Stomach (tissue), 9 donors: Measurements from ENCODE around the gene PLEKHM2. TPM values are rescaled to one million over a fixed set of nuclear protein-coding genes. Genes with fewer than 3 reads are reported as not detected.
"Not testable (repeated sequence)": the region's sequence is repeated elsewhere in the genome, so short reads cannot be mapped to it uniquely, and the experiment has no call there.

Experiments
- DNase-seq, 2 donors: peaks; one replicate each; pipeline versions ENCODE4 v3.0.0 to v3.0.0-alpha.2; 2013 to 2019
- H3K27ac ChIP-seq, 5 donors: fragments of 200-600 bp in 4 of 5; sonication (generic) in 4 of 5; one replicate each; pipeline ENCODE4 v1.5.1; 2013 to 2019; ENCODE audit warnings: mild to moderate bottlenecking in 1 of 5, moderate library complexity in 1 of 5
- H3K27me3 ChIP-seq, 3 donors: fragments of 200-600 bp; sonication (generic); one replicate each; pipeline ENCODE4 v1.5.1; 2017 to 2019; ENCODE audit warnings: mixed run types in 1 of 3
- H3K36me3 ChIP-seq, 4 donors: fragments of 200-600 bp; sonication (generic); 1 replicate in 3 of 4; 2 replicates in 1 of 4; pipeline ENCODE4 v1.5.1; 2016 to 2019
- H3K4me1 ChIP-seq, 4 donors: fragments of 200-600 bp; sonication (generic); one replicate each; pipeline ENCODE4 v1.5.1; 2016 to 2019
- H3K4me3 ChIP-seq, 4 donors: fragments of 200-600 bp; sonication (generic) in 3 of 4; one replicate each; pipeline ENCODE4 v1.5.1; 2016 to 2019; ENCODE audit warnings: mild to moderate bottlenecking in 1 of 4
- H3K9me3 ChIP-seq, 4 donors: fragments of 200-600 bp; sonication (generic); one replicate each; pipeline ENCODE4 v1.5.1; 2016 to 2019
- CTCF ChIP-seq, 7 experiments: fragments of 450-650 bp in 4 of 7; fragments of 200-600 bp in 3 of 7; sonication (generic) in 3 of 7; IDR thresholded peaks; one replicate each; pipeline ENCODE4 v1.5.1; 2016 to 2019; ENCODE audit warnings: antibody characterized with exemption in 7 of 7, control low read depth in 2 of 7, mild to moderate bottlenecking in 1 of 7
- EP300 ChIP-seq: sonication (generic); formaldehyde crosslinking; IDR thresholded peaks from one replicate; pipeline ENCODE4 v1.6.1; 2017; ENCODE audit warnings: antibody characterized with exemption
- POLR2A ChIP-seq, 4 donors: fragments of 450-650 bp; IDR thresholded peaks; one replicate each; pipeline ENCODE4 v1.6.1; 2016; ENCODE audit warnings: antibody characterized with exemption in 4 of 4, control low read depth in 2 of 4, mild to moderate bottlenecking in 1 of 4, moderate library complexity in 1 of 4
- POLR2AphosphoS5 ChIP-seq, 3 donors: sonication (generic); formaldehyde crosslinking; IDR thresholded peaks; one replicate each; pipeline ENCODE4 v1.6.1; 2016; ENCODE audit warnings: antibody characterized with exemption in 3 of 3
- WGBS, 5 donors: extraction: QIAGEN DNeasy Blood & Tissue Kit in 3 of 5; methylation state at CpG; one replicate each; pipeline versions ENCODE4 v1.1.5 to v1.1.7; 2013 to 2018; 5-methylcytosine and 5-hydroxymethylcytosine counted together
- intact Hi-C: fragments of 100-400 bp; cut with DNase I; formaldehyde crosslinking; loops from one replicate; pipeline ENCODE4 v1.15.1; 2023; ENCODE audit warnings: low total_unique reads
- polyA plus RNA-seq, 3 donors: library from polyadenylated mRNA; stranded (reverse); fragments of 200-250 nt; gene quantifications; one replicate each; pipeline ENCODE4 v1.2.3, GENCODE V29; 2013
- total RNA-seq, 5 donors: library from RNA; depleted of rRNA; stranded (reverse); fragments of >200 nt; gene quantifications; one replicate each; pipeline versions ENCODE4 v1.1.0 to v1.2.3, GENCODE V29; 2014 to 2016
- donor health status: healthy with polysubstance abuse.
- donor health status: Bipolar disorder and iron deficiency.
- donor health status: healthy.

PLEKHM2 gene
- total and polyA plus RNA-seq, 8 donors: 19.3 to 63.0 (median 30.9) TPM

- no peak for DNase-seq
- H3K27me3 ChIP-seq: no peaks in the 10 kb centered on the region
- no peak overlapping the region for H3K27ac ChIP-seq
- intact Hi-C loops: no loop called here
- WGBS, 5 donors: 90 to 98% (median 92%) methylated on average over 4 of the region's 4 CpGs
- no peaks in the 10 kb centered on the region for H3K4me1 ChIP-seq
- H3K4me3 ChIP-seq: no peak overlapping the region
- TF ChIP-seq POLR2AphosphoS5 (IDR thresholded peaks at IDR 0.05) (no peak), POLR2A (IDR thresholded peaks at IDR 0.05) (no peak), CTCF (IDR thresholded peaks at IDR 0.05) (no peak), EP300 (no peak)
- H3K9me3 ChIP-seq: no peaks in the 10 kb centered on the region
- peaks cover 61 to 97% (median 93%) of the 10 kb centered on the region in 4 donors for H3K36me3 ChIP-seq
Measured at GRCh38 chr1:15639931-15640330, 44.2 kb upstream of the PLEKHM2 start.

GRCh38 chr1:15640667-15641066, 43.5 kb upstream of the PLEKHM2 start:
- TF ChIP-seq EP300 (no peak), CTCF (IDR thresholded peaks at IDR 0.05) (no peak), POLR2A (IDR thresholded peaks at IDR 0.05) (no peak), POLR2AphosphoS5 (IDR thresholded peaks at IDR 0.05) (no peak)
- no peaks in the 10 kb centered on the region for H3K27me3 ChIP-seq
- no peak overlapping the region for H3K4me3 ChIP-seq
- DNase-seq: no peak
- no peak overlapping the region for H3K27ac ChIP-seq
- H3K9me3 ChIP-seq: no peaks in the 10 kb centered on the region
- H3K36me3 ChIP-seq: peaks cover 53 to 97% (median 93%) of the 10 kb centered on the region in 4 donors
- H3K4me1 ChIP-seq: no peaks in the 10 kb centered on the region
- intact Hi-C loops: no loop called here
- WGBS, 5 donors: 88 to 94% (median 90%) methylated on average over 3 of the region's 3 CpGs

DNA sequence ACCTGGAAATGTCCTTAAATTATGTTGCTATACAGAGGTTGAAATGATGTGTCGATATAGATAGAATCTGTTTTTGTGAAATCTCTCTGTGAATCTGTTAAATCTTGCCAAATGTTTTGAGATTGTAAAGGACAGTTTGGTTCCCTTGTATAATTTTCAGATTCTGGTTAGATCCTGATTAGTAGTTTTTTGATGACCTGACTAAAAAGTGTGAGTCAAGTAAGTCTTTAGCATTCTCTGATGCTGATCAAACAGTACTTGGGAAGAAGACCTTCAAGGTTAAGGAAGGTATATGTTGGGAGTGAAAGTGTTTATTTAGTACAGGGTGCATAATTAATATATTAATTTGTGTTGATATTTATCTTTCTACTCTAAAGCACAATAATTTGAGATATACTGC, 34.2 kb upstream of the PLEKHM2 start:
- intact Hi-C loops: no loop called here

GRCh38 chr1:15650433-15650832, 33.7 kb upstream of the PLEKHM2 start:
- TF ChIP-seq POLR2AphosphoS5 (IDR thresholded peaks at IDR 0.05) (no peak), POLR2A (IDR thresholded peaks at IDR 0.05) (no peak), EP300 (no peak)
- DNase-seq: no peak
- no peaks in the 10 kb centered on the region for H3K4me1 ChIP-seq
- intact Hi-C loops: no loop called here
- H3K4me3 ChIP-seq: no peak overlapping the region
- WGBS, 5 donors: 90 to 98% (median 93%) methylated on average over 2 of the region's 2 CpGs
- H3K27me3 ChIP-seq: no peaks in the 10 kb centered on the region
- H3K27ac ChIP-seq: no peak overlapping the region
- peaks cover 28 to 96% (median 92%) of the 10 kb centered on the region in 4 donors for H3K36me3 ChIP-seq
- H3K9me3 ChIP-seq: no peaks in the 10 kb centered on the region

More for the DNA sequence above, 34.2 kb upstream of the PLEKHM2 start:
- Histone ChIP-seq H3K36me3 (peaks cover 25 to 96% (median 92%) of the 10 kb centered on the region in 4 donors), H3K9me3 (no peaks in the 10 kb centered on the region), H3K4me1 (no peaks in the 10 kb centered on the region), H3K27ac (no peak overlapping the region), H3K27me3 (no peaks in the 10 kb centered on the region), H3K4me3 (no peak overlapping the region)
- no peak for DNase-seq
- WGBS, 5 donors: 92 to 100% (median 97%) methylated on average over 1 of the region's 1 CpG
- TF ChIP-seq CTCF (IDR thresholded peaks at IDR 0.05): no peak
- no peak for TF ChIP-seq POLR2A (IDR thresholded peaks at IDR 0.05)
- no peak for TF ChIP-seq EP300
- TF ChIP-seq POLR2AphosphoS5 (IDR thresholded peaks at IDR 0.05): no peak

DNA sequence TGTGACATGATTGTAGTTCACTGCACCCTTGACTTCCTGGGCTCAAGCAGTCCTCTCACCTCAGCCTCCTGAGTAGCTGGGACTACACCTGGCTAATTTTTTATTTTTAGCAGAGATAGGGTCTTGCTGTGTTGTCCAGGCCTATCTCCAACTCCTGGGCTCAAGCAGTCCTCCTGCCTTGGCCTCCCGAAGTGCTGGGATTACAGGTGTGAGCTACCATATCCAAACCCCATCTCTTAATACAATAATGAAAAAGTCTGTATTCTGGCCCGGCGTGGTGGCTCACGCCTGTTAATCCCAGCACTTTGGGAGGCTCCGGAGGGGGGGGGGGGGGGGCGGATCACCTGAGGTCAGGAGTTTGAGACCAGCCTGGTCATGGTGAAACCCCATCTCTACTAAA, 32.0 kb upstream of the PLEKHM2 start:
- intact Hi-C loops, H3K27ac ChIP-seq: not testable (repeated sequence)
- peaks cover 35 to 96% (median 93%) of the 10 kb centered on the region in 4 donors for H3K36me3 ChIP-seq

More for the DNA sequence above, 32.0 kb upstream of the PLEKHM2 start:
- WGBS, 5 donors: 83 to 100% (median 93%) methylated on average over 2 to 6 of the region's 6 CpGs
- not testable (repeated sequence) for H3K4me1 ChIP-seq, H3K27me3 ChIP-seq, DNase-seq, H3K4me3 ChIP-seq, H3K9me3 ChIP-seq
